ENCODE results near the gene FEM1C.
"Not testable (repeated sequence)": the region's sequence is repeated elsewhere in the genome, so short reads cannot be mapped to it uniquely, and the experiment has no call there.

The FEM1C gene

GRCh38 chr5:115520191-115520590 lies 24.4 kb downstream of the FEM1C start:
- DNase-seq (ENCODE audit: low read depth), result no peak

DNA sequence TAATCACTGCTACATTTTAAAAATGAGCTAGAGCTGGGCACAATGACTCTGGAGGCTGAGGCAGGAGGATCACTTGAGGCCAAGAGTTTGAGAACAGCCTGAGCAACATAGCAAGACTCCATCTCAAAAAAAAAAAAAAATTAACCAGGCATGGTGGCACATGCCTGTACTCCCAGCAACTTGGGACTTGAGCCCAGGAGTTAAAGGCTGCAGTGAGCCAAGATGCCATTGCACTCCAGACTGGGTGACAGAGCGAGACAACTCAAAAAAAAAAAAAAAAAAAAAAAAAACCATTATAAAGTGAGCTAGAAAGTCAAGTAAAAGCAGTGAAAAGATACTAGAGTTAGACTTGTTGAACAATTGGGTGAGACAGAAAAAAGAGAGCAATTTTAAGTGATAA lies 28.2 kb downstream of the FEM1C start:
- DNase-seq (ENCODE audit: low read depth), result no peak

GRCh38 chr5:115514220-115514619 lies 30.4 kb downstream of the FEM1C start:
- DNase-seq (ENCODE audit: low read depth), result no peak

GRCh38 chr5:115511632-115512031 lies 32.9 kb downstream of the FEM1C start:
- no peak for DNase-seq (ENCODE audit: low read depth)

- no peak for DNase-seq (ENCODE audit: low read depth)
Measured at GRCh38 chr5:115510145-115510645, 34.4 kb downstream of the FEM1C start.

- DNase-seq (ENCODE audit: low read depth), result no peak
Measured at GRCh38 chr5:115509547-115509946, 35.0 kb downstream of the FEM1C start.

GRCh38 chr5:115507681-115508080 lies 36.9 kb downstream of the FEM1C start:
- no peak for DNase-seq (ENCODE audit: low read depth)

- DNase-seq (ENCODE audit: low read depth), result no peak
Measured at GRCh38 chr5:115503420-115503819, 41.2 kb downstream of the FEM1C start.

- no peak for DNase-seq (ENCODE audit: low read depth)
Measured at GRCh38 chr5:115501464-115502210, 42.9 kb downstream of the FEM1C start.

- DNase-seq (ENCODE audit: low read depth), result no peak
Measured at GRCh38 chr5:115500225-115500624, 44.4 kb downstream of the FEM1C start.

DNA sequence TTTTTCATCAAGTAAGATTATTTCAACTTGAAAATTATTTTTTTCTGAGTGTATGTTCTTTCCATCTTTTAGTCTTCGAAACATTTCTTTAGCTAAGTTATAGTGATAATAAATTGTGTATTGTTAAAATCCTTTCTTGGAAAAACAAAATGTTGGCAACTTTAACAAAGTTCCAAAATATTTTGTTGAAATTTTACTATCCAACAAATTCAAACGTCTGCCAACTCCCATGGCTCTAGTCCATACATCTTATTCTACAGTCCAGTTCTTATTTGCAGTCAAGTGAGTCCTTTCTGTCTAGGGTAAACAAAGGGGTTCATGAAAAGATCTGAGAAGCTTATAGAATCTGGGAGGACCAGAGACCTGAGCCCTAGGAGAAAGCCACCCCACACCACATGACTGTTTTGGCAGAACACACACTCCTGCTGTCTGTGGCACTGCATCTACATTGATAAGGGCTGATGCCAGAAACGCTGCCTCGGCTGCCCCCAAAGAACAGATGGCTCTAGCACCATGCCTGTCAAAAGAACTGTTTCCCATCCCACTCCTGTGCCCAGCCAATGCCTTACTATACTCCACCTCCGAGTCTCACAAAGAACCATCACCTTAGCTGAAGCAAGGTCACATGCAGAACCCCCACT lies 47.5 kb downstream of the FEM1C start:
- no peak for DNase-seq (ENCODE audit: low read depth)

DNA sequence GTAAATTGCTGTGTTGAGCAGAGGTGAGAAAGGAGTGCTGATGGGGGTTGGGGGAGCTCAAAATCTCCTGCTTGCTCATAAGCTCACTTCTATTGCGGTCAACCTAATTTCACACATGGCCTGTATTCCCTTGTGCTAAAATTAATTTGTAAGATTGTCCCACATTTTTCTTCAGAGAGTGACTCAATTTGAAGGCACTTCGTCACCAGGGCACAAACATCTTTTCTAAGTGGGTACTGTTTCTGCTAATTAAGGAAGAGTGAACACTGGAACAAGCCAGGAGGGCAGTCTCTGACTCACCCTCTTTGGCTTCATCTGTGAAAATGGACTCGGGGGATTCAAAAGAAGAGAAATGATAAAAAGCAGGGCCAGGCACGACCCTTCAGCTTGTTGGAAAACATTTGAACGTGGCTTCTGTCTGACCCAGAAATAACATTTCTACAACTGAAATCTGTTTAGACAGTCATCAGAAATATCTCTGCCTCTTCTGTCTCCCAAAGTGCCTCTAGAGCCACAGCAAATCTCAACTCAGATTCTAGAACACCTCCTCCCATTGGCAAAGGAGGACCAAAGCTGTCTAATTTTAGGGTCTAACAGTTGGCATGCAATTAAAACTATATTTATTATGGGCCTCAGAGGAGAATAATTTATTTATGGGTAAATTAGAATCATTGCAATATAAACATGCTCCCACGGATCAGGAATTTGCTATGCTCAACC lies 49.8 kb downstream of the FEM1C start:
- no peak for DNase-seq (ENCODE audit: low read depth)

GRCh38 chr5:115490596-115490995 lies 54.0 kb downstream of the FEM1C start:
- DNase-seq (ENCODE audit: low read depth), result no peak

DNA sequence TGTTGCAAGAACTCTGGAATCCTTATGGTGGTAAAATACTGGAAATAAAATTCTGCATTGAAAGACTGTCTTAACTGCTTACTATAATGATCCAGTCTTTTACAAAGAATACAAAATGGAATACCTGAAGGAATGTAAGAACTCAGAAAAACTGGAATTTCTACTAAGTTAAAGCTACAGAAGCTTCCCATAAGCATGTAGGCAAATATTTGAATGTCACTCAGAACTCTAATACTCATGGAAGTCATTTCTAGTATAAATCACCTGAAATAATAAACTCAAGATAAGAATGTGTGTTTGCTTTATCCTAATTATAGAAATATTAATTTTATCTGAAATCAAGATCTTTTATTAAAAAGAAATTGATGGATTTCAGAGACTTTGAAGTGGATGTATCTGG lies 54.8 kb downstream of the FEM1C start:
- DNase-seq (ENCODE audit: low read depth), result no peak

- DNase-seq (ENCODE audit: low read depth), result no peak
Measured at GRCh38 chr5:115487756-115488155, 56.8 kb downstream of the FEM1C start.

- DNase-seq (ENCODE audit: low read depth), result no peak
Measured at GRCh38 chr5:115487168-115487567, 57.4 kb downstream of the FEM1C start.

GRCh38 chr5:115486728-115487127 lies 57.8 kb downstream of the FEM1C start:
- no peak for DNase-seq (ENCODE audit: low read depth)

GRCh38 chr5:115484368-115484767 lies 60.2 kb downstream of the FEM1C start:
- no peak for DNase-seq (ENCODE audit: low read depth)

DNA sequence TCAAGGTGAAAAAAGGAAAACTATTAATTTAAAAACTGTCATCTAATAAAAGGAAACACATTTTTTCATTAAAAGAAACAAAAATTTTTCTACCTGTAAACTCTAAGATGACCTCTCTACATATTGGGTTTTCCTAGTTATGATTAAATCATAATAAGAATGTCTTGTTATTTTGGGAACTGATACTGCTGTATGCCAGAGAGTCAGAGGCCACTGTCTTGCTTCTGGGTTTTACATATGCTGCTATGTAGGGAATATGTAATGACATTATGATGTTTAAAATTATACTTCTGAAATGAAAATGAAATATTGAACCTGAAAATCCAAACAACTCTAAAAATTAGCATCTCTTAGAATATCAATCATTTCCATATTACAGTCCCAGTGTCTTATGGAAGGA lies 63.7 kb downstream of the FEM1C start:
- DNase-seq (ENCODE audit: low read depth), result no peak

- no peak for DNase-seq (ENCODE audit: low read depth)
Measured at GRCh38 chr5:115480271-115480670, 64.3 kb downstream of the FEM1C start.

GRCh38 chr5:115479166-115479873 lies 65.3 kb downstream of the FEM1C start:
- not testable (repeated sequence) for DNase-seq (ENCODE audit: low read depth)

GRCh38 chr5:115478281-115478680 lies 66.3 kb downstream of the FEM1C start:
- no peak for DNase-seq (ENCODE audit: low read depth)
